DMS114 treated with DMSO at 0.1 percent for 48 hours (cell line): Measurements from ENCODE around the gene ATP6V1C2.
"Not testable (repeated sequence)": the region's sequence is repeated elsewhere in the genome, so short reads cannot be mapped to it uniquely, and the experiment has no call there.

Experiments used
- DNase-seq: peaks from one replicate; lab custom pipeline; 2025; ENCODE audit not compliant: unreplicated experiment; lab: John Stamatoyannopoulos, UW

The ATP6V1C2 gene

DNA sequence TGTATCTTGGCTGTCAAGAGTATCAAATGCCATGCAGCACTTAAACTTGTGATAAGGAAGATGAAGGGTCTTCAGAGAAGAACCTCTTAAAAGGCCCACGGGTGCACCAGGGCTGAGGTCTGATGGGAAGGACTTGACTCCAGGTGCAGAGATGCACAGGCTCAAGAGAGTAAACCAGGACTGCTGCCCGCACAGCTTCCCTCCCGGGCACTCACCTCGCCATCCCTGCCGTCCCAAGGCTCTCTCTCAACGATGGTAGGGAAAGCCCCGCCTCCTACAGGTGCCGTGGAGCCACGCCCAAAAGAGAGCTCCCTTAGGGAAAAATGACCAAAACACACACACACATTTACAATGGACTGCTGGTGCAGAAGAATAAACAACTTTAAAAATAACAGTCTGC is 63.3 kb downstream of the ATP6V1C2 start:
- no peak for DNase-seq

DNA sequence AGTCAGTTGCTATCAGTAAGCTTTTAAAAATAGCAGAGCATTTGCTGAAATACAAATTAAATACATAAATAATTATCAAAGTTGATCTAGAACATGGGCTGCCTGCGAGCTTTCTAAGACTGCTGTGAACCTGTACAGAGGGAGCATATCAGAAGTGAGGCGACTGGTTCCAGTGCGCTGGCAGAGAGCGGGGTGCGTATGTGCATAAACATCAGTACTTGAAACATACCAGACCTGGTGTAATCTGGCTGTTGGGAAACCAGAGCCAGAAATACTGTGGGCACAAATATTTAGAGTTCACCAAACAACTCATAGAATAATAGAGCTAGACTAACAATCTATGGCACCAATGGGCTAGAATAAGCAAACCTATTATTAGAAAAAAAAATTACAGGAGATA is 63.8 kb downstream of the ATP6V1C2 start:
- DNase-seq = no peak

DNA sequence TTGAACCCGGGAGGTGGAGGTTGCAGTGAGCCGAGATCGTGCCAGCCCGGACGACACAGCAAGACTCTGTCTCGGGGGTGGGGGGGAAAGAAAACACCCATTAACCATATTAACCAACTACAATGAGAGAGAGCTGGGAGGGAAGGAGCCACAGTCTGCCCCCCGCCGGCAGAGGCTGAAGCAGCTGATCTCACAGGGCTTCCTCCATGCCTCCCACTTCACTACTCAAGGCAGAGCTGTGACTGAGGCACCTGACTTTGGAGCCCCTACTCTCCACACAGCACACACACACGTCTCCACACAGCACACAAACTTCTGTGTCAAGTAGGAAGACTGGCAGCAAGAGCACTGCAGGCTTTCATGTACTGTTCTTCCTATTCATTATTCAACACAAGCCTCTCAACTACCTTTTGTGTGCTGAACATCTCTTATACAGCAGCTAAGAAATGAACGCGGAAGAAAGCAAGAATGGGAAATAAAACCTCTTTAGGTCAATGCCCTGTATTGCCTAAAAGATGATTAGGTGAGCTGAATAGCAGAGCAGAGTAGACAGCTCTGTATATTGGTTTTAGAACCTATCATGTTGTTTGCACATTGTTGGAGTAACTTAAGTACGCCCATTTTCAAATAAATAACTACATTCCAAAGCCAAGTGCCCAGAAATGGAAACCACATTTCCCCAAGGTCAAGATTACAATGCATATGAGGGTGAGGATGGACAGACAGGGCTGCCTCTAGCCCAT is 65.0 kb downstream of the ATP6V1C2 start:
- DNase-seq = no peak

DNA sequence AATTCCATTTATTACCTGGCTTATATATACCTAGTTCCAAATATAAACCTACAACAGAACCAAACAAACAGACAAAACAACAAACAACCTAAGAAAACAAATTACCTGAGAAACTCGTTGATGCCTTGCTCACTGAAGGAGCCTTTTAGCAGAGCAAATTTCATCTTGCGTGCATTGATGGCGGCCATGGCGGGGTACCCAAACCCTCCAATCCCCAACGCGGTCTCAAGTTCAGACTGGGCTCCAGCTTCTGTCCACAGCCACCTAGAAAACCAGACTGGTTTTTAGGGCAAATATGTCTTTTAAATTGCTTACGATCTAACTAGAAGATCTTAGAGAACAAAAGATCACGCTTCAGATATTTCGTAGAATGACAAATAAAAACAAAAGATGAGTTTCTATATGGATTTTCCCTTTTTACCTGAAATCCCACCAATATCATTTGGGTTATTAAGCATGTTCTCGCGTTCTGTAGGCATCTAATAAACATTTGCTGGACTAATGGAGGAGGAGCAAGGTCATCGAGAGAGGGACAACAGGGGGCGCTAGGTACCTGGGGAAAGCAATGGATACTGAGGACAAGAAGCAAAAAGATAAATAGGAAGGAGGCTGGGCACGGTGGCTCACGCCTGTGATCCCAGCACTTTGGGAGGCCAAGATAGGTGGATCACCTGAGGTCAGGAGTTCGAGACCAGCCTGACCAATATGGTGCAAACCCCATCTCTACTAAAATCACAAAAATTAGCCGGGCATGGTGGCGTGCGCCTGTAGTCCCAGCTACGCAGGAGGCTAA is 65.9 kb downstream of the ATP6V1C2 start:
- peak; percentile 7 for DNase-seq

DNA sequence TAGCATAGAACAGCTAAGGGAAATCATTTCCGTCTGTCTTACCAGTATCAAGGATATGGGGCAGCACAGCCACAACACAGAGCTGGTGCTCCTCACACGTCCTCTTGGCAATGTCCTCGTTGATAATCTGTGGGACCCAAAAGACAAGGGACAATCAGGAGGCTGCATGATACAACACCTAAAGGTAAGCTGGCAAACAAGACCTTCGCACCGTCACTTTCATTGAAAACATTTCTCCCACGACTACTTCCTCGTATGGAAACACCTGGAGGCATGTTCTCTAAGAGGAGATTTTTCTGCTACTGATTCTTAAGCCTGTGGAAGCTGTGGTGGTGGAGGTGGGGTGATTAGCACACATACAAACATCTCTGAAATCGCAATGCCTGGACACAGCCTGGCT is 67.4 kb downstream of the ATP6V1C2 start:
- no peak for DNase-seq

DNA sequence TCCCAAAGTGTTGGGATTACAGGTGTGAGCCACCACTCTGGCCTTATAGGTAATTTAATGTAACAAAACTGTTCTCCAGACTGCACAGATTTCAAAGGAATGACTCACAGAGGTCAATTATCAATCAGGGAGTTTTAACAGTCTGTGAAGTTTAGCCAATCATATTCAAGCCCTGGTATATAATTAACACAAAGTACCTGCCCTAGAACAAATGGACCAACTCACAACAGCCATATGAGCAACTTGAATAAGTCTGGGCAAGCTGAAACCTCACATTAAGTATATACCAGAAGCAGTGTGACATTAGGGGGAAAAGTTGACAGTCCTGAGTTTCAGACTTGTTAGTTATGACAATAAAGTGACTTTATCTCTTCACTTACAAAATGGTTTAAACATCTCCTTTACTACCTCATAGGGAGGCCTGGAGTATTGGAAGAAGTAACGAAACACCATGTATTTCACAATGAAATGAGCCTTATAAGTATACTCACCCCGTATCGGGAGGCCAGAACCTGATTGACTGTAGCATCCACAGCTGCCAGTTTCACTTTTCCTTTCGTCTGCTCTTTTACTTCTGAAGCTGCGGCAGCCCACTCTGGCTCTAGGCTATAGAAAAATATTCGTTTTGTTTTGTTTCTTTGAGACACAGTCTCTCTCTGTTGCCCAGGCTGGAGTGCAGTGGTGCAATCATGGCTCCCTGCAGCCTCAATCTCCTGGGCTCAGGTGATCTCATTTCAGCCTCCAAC is 69.0 kb downstream of the ATP6V1C2 start:
- no peak for DNase-seq

DNA sequence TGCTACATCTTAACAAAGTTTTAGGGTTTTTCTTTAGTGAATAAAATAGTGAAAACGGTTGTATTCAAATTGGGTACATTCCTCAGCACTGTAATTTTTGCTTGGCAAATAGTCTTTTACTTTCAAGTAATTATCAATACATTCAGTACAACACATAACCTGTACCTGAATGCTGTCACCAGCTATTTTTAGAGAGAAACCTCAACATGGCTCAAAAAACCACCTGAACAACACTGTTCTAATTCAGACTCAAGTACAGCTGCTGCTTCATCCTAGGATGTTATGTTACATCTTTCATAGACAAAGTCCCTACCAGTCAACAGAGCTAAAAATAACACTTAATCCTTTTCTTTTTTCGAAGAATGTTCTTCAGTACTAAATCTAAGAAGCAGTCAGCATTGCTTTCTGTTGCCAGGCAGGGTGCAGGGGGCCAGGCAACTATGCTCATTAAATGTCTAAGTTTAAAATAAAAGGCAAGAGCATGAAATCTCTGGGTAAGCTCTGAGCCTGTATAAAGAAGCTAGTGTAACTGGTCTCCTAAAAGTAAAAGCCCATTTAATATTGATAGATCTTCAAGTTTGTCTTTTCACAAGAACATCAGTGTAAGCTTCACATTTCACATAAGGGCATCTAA is 70.7 kb downstream of the ATP6V1C2 start:
- no peak for DNase-seq

DNA sequence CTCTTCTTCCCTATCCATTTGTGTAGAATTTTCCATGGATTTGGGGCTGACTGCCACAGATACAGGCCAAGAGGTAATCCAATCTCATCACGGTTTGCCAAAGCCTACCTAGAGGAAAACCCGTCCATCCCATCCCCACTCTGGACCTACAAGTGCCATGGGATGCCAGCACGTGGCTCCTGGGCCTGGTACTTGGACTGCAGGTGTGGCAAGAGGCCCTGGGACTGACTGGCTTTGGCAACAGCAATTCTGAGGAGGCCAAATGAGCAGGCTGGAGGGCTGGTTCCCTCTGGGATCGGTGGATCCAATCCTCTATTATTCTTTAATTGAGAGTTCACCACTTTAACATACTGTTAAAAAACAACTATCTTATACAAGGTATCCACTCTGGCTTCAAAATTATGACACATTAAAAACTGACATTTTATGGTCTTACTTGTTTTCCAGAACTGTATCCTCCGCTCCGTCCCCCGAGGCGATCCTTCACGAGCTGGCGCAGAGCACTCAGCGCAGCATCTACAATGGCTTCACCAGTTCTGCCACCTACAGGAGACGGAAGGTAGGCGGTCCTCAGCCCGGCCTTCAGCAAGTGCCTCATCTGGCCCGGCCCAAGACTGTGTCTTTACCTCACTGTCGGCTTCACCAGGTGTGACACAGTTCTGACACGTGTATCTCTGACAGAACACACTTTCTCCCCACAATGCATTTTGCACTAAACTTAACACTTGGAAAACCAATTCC is 71.4 kb downstream of the ATP6V1C2 start:
- no peak for DNase-seq

DNA sequence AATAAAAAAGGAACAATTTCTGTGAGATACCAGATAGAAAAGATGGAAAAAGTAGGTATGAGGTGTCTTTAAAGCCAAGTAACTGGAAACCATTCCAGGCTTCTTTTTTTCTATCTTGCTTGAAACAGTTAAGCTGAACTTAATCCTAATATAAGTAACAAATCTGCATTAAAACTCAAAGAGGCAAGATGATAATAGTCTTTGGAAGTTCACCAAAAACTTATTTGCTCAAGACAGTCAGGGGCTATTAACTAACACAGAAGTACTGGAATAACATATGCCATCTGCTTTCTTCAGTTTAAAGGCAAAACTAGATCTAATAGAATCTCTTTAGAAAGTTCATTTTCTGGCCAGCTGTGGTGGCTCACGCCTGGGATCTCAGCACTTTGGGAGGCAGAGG is 72.4 kb downstream of the ATP6V1C2 start:
- no peak for DNase-seq

DNA sequence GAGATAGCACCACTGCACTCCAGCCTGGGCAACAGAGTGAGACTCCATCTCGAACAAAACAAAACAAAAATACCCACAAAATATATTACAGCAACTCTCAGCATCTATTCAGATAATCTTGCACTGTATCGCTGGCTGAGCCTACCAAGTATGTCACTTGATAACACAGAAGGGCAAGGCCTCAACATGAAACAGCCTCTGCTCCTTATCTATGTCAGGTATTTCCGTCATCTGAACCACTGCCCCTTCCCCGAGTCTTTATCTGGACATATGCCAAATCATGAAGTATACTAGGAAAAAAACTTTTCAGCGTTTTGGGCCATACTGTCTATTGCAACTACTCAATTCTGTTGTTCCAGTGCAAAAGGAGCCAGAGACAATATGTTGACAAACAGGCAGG is 73.4 kb downstream of the ATP6V1C2 start:
- no peak for DNase-seq

DNA sequence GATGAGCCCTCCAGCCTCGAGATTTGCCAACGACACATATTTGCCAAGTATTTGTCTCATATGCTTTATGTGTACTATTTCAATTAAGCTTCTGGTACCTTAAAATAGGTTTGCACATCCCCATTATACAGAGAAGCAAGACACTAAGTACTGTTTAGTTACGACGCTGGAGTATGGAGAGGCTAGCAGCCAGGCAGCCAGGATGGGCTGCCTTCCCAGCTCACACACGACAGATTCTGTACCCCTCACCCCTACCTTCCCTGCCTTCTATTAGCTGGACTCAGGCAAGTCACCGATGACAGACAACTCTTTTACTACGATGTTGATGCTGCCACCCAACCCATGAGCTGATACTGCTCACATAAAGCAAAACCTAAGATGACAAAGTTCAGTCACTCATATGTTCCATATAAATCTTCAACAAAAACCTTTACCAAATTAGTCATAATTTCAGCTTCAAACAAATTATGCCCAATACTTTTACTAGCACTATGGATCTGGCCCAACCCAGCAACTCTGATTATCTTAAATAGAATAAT is 74.1 kb downstream of the ATP6V1C2 start:
- DNase-seq = no peak

DNA sequence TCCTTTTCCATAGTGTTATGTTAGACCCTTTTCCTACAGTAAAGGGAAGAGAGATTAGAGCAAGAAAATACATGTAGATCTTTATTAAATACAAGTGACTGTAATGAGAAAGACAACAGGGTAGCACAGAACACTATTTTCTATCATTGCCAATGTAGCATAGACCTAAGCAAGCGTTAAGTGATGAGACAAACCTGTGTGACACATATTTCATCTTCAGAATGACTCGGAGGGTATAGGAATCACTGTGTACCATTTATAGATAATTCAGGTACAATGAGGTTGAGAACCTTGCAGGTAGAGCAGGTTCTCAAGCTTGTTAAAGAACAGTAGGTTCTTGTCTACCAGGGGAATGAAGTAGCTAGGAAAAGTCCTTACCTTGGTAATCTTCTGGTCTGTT is 75.3 kb downstream of the ATP6V1C2 start:
- DNase-seq = no peak

DNA sequence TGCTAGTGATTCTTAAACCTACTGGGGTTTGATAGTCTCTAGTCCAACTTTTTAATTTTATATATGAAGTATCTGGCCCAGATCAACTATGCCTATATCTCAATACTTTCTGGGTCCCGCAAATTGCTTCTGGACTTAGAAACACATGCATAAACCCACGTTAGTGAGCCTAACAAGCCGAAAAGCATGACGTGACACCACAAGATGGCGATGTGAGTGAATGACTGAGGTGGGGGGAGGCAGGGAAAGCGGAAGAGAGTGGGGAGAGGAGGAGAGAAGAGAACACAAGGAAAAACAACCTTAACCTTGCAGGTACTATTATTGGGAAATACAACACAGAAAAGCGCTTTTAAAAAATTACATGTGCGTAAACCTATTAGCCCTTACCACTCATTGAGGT is 77.4 kb downstream of the ATP6V1C2 start:
- DNase-seq = no peak

DNA sequence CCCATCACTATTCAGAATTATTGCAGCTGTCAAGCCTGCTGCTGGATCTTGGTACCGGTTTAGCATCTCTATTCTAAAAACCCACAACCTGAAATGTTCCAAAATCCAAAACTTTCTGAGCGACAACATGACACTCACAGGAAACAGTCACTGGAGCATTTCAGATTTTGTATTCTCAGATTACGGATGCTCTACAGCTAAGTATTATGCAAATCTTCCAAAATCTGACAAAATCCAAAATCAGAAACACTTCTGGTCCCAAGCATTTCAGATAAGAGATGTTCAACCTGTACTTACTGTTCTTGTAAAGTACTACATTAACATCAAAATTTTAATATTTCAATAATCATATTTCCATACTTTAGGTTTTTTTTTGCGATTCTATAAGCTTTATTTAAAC is 78.7 kb downstream of the ATP6V1C2 start:
- no peak for DNase-seq

DNA sequence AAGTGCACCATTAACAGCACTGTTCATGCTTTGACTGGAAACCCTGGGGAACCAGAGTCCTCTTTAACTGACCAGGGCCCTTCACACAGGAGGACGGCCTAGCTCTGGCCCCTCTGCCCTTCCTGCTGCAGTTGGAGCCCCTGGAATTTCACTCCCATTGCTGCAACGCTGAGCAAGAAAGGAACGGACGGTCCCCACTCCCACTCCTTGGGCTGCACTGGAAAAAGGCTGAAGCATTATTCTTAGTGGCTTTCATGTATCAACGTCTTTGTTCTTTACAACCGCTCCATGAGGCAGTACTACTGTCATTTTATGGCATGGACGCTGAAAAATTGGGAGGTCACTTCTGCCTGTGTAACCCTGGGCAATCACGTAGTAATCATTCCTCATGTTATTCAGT is 81.2 kb downstream of the ATP6V1C2 start:
- no peak for DNase-seq

DNA sequence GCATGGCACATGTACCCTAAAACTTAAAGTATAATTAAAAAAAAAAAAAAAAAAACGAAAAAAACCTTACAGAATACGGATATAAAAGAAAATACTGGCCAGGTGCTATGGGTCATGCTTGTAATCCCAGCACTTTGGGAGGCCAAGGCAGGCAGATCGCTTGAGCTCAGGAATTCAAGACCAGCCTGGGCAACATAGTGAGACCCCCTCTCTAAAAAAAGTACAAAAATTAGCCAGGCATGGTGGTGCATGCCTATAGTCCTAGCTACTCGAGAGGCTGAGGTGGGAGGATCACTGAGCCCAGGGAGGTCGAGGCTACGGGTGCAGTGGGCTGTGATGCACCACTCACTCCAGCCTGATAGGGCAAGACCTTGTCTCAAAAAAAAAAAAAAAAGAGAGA is 84.6 kb downstream of the ATP6V1C2 start:
- not testable (repeated sequence) for DNase-seq

DNA sequence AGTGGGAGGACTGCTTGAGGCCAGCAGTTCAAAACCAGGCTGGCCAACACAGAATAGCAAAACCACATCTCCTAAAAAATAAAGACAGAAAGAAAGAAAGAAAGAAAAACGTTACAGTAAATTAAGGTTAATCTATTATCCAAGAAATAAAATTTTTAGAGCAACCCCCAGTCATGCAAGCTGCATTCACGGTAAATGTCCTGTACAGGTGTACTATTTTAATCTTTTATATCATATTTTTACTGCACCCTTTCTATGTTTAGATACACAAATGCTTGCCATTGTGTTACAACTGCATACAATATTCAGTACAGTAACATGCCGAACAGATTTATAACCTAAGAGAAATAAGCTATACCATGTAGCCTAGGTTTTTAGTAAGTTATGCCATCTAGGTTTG is 85.1 kb downstream of the ATP6V1C2 start:
- DNase-seq = no peak

DNA sequence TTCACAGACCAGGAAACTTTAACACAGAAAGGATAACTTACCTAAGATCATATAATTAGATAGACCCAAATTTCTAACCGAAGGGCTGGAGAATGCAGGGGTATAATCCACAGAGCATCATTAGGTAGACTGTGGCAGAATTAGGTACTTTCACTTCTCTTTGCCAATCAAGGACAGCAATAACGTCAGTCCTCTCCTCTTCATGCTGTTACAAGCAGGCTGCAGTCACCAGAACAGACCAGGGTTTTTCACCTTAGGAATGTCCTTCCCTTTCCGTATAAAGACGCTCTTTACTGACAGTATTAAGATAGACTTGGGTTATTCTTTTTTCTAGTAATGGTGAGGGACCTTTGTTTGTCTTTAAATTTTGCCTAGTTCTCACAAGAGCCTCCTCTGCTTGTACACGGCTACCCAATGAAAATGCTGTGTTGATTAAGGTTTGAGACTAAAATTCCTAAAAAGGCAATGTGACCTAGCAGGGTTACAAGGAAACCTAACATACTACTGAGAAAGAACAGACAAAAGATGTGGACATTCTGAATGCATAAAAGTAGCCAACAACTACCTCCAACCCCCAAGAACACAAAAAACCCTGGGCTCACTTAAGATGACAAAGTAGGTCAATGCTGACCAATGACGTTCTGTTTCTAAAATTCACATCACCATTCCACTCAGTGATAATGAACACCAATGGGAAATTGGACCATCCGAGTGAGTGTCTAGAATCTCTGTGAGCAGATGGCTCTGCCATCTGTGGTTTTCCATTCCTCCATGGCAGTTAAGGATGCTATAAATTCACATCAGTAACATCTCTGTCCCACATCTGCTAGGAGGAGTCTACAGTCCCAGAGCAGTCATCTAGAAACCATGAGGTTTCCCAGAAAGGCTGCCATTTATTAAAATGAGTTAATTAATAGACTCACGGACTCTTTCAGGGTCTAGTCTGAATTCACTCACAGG is 89.1 kb downstream of the ATP6V1C2 start:
- DNase-seq = no peak

DNA sequence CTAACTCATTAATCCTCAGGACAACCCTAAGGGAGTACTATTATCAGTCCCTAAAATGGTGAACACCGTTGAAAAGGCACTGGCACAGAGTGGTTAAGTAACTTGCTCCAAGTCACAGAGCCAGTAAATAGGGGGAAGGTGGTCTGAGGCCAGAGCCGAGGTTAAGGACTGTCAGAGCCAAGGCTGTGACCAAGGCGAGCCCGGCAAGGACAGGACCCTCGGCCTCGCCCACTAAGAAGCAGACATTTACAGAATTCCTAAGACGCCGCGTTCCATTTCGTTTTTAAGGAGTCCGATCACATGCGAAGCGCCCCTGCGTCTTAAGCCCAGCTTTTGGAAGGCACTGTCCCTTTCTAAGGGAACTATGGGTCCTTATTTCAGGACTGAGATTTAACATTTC is 90.1 kb downstream of the ATP6V1C2 start:
- no peak for DNase-seq
